Activated CD4-positive, CD25-positive, alpha-beta regulatory T cell (primary cell): ENCODE measurements around the gene DHX8.

Source experiments
- DNase-seq, 4 experiments: peaks; one replicate each; lab custom pipeline; 2025; lab: John Stamatoyannopoulos, UW

The DHX8 gene

DNA sequence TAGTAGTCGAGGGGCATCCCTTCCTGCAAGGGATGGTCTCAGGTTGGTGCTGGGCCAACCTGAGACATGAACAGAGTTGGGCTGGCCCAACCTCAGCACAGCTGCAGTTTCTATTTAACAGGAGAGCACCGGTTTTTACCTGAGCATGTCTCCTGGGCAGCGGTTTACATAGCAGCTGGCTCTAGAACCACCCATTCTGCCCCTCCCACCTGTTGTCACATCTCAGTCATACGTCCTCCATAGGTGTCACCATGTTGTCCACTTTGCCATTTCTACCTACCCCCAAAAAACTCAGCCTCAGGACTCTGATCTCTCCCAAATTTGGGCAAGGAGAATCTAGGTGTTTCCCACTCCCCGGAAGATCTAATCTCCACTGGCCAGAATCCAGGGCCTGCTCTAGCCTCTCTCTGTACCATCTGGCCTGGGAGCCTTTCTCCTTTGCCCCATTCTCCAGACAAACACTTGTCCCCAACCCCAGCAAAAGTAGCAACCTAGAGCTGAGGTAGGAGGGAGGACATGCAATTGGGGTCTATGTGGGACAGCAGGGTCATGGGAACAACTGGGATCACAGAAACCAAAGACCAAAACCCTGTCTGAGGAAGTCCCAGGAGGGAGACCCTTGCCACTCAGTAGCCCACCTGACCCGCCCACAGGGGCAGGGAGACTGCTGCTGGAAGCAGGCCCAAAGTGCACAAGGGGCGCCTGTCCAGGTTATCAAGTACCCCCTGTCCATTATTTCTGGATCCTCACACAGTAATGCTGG lies 43.3 kb downstream of the DHX8 start:
- DNase-seq = no peak

DNA sequence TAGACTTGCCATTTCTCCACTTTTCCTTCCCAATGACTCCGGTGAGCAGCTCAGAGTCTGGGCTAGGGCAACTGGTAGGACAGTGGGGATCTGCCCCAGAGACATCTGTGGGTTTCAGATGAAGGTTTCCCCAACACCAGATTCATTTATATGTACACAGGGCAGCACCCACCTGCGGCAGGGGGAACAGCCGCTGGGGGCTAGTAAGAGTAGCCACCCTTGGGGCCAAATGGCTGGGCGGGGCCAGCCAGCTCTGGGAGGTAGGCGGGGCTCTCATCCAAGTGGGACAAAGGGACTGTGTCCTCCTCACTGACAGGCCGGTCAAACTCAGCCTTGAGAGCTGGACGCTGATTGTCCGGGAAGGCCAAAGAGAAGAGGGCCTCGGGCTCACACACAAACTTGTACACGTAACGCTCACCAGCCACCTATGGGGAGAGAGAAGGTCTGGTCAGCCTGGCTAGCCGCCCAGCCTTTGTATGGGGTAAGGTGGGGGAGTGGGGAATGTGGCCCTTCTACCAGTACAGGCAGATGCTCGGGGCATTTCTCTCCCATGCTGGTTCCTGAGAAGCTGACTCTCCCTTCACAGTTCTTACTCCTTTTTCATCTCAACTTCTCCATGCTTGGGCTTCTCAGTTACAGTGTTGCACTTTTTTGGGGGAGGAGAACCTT lies 44.7 kb downstream of the DHX8 start:
- DNase-seq = no peak

DNA sequence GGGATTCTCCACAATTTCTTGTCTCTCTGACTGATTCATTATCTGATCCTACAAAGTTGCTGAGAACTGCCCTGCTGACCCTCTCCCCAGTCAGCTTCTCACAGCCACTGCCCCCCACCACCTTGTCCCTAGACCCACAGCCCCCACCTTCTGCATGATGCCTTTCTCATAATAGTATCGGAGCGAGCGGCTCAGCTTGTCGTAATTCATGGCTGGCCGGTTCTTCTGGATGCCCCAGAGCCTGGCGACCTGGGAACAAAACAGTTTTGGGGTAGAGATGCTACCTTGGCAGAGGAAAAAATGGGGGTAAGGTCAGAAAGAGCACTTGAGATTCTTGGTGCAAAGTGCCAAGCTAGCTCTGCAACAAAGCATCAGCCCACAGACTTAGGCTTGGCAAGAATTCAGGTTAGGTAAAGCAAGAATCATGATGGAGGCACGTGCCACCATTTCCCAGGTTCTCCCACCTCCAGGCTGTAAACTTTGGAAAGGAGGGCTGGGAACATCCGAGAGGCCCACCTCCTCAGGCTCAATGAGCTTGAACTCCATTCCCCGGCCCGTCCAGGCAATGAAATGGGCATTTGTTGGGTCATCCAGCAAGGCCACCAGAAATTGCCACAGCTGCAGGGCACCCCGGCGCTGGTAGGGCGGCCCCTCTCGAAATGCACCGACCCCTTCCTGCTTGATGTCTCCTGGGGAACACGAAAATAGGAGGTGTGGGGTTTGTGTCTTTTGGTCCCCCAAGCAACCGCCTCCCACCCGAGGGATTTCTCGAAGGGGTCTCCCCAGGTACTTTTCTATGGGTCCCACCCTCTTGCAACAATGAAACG lies 45.4 kb downstream of the DHX8 start:
- DNase-seq = no peak

DNA sequence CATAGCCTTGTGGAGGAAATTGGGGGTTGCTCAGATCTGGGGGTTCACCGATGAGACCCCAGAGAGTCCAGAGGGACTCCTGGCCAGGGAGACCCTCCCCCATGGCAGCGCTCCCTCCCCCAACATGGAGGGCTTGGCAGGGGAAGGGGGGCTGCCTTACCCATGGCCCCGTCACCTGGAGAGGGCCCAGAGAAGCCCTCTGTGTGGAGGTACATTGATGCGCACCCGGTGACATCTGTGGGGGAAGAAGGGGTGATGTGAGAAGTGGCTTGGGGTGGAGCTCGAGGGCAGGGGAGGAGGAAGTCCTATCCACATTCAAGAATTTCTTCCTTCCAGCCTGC lies 46.1 kb downstream of the DHX8 start:
- no peak for DNase-seq

DNA sequence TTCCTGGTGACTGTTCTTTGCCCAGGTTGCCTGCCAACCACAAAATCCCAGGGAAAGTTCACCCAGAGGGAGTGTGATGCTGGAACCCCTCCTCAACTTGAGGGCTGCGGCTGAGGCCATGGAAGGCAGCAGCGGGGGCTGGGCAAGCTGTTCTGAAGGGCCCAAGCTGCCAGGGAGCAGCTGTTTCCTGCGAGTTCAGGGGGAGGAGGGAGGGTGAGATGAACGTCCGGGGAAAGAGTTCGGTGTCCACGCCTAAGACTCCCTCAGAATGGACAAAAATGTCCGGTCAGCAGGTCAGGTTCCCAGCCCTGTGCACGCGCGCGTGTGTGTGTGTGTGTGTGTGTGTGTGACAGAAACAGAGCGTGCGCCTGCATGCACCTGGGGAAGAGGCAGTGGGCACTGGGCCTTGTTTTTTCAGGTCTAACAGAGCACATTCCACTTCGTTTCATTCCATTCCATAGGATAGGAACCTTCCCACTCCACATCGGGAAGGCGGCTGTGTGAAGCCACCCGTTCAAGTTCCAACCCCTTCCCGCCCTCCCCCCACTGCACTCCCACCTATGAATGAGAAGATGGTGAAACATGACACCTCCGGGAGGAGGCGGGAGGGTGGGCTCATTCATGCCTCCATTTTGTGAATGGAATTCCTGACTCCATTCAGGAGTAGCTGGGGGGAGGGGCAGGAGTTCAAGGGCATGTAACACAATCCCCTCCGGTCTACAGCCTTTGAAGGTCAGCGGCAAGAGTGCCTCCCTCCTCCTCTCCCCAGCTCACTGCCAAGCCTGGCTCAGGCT lies 46.7 kb downstream of the DHX8 start:
- no peak for DNase-seq

DNA sequence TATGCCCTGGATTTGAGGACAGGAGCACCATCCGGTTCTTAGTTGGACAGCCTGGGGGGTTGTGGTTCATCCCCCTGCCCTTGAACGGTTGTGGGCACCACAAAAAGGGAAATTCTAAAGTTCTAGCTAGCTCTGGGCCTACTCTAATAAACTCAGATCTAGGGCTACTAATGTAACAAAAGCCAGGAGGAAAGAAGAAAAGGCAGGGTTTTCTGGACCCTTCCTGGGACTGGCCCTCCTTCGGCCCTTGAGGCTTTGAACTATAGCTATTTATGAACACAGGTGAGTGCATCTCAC lies 47.3 kb downstream of the DHX8 start:
- no peak for DNase-seq

DNA sequence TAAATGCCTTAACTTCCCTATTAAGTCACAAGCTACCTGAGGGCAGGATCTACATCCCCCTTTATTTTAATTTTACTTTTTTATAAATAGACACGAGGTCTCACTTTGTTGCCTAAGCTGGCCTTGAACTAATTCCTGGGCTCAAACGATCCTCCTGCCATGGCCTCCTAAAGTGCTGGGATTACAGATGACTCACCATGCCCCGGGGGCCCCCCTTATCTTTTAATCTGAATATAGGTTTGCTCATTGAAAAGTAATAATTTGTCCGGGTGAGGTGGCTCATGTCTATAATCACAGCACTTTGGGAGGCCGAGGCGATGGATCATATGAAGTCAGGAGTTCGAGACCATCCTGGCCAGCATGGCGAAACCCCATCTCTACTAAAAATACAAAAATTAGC lies 48.2 kb downstream of the DHX8 start:
- DNase-seq = no peak

DNA sequence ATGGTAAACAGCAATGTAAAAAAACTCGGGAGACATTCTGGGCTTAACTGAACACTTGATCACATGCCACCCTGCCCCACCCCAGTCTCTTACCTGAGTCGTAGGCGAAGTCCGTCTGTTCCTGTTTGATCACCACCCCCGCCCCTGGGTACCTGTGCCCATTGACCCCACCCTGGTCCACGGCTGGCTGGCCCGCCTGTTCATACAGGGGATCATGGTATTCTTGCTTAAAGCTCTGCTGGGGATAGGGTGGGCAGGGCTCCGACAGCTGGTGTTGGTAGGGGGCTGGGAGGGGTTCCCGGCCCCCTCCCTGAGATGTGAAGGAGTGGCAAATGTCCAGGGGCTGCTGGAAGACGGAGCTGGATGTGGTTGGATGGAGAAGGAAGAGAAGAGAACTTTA lies 48.8 kb downstream of the DHX8 start:
- DNase-seq = no peak

DNA sequence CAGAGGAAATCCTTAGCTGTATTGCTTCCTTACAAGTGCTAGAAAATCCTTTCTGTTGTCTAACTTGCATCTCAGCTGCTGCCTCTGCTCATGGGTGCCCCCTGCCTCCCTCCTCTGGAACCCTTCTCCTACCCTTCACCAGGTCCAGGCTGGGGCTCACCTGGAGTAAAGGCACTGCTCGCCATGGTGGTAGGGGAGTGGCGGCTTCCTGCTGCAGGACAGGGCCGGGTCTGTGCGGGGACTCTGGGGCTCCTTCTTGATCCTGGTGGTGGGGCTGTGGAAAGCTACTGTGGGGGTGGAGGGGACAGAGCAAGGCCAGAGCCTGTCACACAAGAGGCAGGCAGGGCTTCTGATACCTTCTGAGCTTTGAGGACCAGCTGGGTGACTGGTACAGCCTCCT lies 49.9 kb downstream of the DHX8 start:
- no peak for DNase-seq

DNA sequence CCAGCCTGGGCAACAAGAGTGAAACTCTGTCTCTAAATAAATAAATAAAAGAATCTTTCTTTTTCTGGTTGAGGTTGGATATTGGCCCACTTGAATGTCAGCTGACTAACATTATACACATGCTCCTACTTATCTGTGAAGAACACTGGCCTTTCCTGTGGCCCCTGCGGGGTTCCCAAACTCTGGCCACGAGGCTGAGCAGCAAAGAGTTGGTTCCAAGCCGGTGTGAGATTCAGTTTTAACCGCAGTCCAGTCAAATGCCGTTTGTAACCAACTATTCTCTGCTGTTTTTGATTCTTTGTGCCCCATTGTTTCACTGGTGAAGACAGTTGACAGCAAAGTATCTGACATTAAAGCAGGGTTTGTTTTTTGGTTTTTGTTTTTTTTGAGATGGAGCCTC lies 51.1 kb downstream of the DHX8 start:
- no peak for DNase-seq

DNA sequence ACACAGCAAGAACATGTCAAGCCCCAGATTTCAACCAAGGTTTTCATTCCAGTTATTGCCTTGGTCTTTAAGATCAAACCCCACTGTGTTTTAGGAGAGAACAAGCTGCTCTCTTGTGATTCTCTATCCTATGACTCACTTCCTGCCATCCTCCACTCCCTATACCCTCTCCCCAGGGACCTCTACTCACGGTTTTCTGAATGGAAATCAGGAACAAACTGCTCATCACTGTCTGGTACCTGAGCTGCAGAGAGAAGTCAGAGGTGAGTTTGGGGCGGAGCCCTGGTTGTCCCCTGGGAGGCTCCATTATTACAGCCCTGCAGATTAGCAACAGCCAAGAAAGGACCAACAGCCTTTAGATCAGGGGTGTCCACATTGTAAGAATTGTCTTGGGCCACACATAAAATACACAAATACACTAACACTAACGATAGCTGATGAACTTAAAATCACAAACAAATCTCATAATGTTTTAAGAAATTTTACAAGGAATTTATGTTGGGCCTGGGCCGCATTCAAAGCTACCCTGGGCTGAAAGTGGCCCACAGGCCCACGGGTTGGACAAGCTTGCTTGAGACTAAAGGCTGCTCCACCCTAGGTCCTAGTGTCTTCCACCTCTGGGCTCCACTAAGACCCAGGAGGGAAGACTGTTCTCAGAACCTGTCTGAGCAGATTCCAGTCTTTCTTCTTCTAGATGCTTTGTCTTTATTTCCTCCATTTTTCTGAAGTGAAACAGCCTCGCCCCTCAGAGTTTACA lies 52.6 kb downstream of the DHX8 start:
- DNase-seq = no peak

DNA sequence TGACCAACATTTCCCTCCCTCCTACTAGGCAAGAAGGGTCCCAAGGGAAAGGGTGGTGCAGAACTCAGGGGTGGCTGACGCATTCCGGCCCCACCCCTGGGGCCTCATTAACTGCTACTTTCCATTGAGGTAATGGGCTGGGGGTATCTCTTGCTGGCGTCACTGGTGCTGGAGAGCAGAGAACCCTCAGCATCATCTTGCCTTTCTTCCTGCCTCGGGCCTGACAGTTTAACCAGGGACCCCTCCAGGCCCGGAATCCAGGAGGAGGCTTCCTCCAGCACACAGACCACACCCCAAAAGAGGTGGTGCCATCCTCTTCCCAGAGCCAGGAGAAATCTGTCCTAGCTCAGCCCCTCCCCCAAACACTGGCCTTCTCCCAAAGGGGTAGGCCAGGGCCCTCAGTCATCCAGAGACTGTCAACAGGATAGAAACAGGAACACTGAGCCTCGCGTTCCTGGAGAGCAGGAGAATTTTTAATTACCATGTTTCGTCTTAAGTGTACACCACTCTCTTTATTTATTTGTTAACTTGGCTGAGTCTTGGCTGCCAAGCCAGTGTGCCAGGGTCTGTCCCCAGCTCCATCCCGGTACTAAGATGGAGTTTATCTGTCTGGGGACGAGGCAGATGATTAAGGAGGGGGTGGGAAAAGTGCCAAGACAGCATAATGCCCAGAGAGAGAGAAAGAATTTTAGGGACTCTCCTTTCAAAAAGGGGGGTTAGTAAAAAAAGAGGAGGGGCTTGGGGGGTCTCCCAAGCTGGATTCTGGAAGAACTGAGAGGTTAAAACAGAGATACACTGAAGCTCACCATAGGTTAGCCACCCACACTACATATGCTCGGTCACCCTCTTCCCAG lies 57.3 kb downstream of the DHX8 start:
- no peak for DNase-seq

DNA sequence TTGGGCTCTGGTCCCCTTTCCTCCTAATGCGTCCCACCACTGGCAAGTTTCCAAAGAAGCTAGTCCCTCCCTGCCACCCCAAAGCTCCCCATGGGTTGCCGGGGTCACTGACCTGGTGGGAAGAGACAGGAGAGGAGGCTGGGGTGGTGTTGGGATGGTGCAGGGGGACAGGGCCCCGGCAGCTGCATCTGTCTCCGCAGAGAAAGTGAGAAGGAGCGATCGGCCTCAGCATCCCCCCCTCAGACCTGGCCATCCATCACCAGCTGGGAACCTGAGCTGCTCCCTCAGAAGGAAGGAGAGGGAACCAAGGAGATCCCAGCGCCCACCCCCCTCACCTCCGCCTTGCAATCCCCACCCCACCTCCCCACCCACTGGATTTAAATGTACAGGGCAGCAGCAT lies 59.1 kb downstream of the DHX8 start:
- no peak for DNase-seq

DNA sequence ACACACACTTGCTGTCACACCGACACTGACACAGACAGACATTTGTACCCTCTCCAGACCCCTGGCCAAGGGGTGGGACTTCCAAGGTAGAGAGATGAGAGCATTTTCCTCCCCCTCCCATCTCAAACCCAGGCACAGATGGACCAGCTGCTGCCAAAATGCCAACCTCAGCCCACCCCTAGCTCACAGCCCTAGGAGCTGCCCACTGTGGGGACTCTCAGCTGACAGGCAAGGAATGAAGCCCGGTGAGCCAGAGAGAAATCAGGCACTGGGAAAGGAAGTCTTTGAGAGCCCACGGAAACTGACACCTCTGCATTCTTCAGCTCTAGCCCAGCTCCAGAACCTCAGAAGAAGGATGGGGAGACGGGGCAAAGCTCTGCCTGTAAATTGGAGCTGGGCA lies 59.5 kb downstream of the DHX8 start:
- DNase-seq = no peak

DNA sequence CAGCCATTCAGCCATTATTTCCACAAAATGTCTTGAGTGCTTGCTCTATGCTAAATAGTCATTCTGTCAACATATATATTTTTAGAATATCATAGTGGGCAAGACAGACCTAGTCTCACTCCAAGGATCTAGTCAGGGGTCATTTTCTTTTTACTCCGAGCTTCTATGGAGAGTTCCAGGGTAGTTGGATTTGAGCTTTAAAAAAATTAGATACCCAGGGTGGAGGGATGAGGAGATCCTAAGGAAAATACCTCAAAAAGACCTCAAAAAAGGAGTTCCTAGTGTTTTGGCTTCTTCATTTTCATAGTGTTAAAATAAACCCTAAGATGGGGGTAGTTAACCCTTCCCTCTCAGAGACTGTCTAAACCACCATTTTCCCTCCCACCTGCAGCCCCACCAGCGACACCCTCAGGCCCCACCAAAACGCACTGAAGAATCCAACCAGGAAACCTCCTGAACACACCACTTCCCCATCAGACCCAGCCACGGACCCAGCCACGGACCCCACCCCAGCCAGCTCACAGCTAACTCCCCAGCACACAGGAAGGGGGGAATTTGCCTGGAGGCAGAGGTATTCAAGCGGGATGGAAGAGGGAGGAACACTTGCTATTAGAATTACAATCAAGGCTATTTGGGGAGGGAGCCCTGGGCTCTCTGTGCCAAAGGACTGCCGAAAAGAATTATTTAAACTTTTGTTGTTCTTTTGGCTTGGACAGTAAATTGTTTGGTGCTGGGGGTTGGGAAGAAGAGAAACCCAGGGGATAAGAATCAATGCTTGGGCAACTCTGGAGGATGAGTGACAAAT lies 60.2 kb downstream of the DHX8 start:
- DNase-seq = no peak

DNA sequence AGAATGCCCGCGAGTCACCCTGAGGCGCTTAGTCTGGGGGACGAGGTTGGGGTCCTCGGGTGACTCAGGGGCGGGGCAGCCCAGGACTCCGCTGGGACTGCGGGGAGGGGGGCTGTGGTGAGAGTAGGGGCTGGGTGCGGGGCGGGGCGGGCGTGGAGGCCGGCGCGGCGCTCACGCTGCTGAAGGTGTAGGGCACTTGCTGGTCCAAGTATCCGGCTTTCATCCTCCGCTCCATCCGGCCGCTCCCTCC lies 61.5 kb downstream of the DHX8 start:
- DNase-seq = no peak

DNA sequence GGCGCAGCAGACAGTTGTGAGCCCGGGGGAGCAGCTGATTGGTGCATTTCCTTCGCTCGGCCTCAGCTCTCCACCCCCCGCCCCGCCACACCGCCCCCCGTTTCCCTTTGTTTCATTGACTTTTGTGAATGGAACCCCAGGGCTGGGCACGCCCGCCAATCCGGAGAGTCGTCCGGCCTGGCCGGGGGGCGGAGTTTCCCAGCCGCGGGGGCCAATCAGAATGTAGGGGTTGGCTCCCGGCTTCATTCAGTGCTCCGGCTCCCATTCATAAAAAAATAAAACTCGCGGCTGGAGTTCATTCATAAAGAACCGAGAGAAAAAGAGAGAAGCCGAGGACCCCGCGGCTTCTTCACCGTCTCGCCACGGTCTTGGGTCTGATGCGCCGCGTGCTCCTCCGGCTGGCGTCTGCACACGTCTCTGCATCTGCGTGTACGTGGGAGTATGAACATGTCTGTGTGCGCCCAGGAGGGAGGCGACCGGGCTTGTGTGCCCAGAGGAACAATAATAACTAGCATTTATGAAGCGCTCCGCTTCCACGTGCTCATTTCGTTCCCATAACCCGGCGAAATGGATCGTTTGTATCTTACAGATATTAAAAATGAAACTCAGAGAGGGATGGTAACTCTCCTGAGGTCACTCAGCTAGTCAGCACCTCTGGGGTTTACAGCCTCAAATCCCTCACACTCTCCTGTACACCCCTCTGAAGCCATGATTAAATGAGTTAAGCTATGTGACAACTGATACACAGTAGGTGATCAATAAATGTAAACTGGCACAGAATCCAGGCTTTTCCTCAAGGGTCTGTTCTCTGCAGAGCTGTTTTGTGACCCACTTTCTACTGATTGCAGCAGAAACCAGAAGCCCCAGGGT lies 62.8 kb downstream of the DHX8 start, which contains the start of gene ETV4:
Gene ETV4 (minus strand): TSS at position 22 of the 870 bp plus-strand sequence. CDS start 723 bp downstream, outside the sequence.
- DNase-seq = peak; percentile 80 to 83 (median 82)

DNA sequence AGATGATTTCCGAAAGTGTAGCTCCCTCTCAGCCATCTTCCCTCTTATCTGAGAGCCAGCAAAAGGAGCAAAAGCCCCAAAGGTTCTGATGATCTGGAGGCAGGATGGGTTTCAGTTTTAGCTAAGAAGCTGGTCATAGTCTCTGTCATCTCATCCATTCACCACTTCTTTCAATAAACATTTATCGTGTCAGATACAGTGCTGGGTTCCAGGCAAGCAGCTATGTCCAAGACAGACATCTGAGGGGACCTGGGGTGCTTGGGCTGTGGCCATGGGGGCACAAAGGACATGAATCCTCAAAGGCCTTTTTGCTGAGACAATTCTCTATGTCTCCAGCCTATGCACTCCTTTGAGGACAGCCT lies 63.4 kb downstream of the DHX8 start:
- DNase-seq = no peak

DNA sequence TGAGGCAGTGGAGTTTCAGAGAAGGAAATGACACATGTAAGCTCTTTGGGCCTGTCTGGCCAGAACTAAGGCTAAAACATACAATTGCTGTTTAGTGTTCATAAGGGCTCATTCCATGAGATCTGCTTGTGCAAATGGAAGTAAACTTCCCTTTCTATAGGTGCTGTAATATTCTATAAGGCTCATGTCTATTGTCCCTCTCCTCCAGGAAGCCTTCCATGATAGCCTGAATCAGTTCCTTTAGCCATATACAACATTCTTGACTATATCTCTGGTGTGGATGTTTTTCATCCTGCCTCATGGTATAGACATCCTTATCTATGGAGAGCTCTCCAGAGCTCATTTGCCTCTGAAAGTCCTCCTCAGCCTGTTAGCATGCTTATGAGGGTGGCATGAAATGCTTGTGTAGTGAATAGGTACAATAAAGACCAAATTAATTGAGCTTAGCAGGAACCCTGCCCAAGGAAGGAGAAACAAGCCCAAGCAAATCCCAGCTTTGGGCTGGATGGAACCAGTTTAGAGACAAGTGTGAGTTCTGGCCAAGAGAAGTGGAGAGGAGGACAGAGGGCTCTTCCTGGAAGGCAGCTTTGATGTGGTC lies 64.0 kb downstream of the DHX8 start:
- no peak for DNase-seq
